ENCODE measurements around the gene IGF1R. TPM values are rescaled to one million over a fixed set of nuclear protein-coding genes. Genes with fewer than 3 reads are reported as not detected.

The IGF1R gene
- total and polyA plus RNA-seq, 2 of the 8 experiments (the other 6 are each of a cell fraction or from before 2014, with no cell fraction given) = 32.9 to 109 TPM

DNA sequence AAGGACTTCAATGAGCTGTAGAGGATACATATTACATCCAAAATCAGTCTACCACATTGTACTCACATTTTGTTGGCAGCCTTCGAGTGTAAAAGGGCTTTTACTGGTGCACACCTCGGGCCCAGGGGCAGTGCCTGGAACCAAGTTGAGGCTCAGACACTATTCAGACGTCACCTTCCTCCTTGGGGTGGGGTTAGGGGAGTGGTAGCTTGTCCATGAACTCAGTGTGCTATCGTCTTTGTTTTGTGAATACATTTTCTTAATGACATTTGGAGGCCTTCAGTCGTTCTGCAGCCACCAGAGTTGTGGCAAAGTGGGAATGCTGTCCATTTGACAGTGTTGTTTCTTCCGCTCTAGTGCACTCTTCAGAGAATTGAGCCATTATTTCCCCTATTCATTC is 245.1 kb downstream of the IGF1R start (continued):
- TF ChIP-seq, protein P1, sequence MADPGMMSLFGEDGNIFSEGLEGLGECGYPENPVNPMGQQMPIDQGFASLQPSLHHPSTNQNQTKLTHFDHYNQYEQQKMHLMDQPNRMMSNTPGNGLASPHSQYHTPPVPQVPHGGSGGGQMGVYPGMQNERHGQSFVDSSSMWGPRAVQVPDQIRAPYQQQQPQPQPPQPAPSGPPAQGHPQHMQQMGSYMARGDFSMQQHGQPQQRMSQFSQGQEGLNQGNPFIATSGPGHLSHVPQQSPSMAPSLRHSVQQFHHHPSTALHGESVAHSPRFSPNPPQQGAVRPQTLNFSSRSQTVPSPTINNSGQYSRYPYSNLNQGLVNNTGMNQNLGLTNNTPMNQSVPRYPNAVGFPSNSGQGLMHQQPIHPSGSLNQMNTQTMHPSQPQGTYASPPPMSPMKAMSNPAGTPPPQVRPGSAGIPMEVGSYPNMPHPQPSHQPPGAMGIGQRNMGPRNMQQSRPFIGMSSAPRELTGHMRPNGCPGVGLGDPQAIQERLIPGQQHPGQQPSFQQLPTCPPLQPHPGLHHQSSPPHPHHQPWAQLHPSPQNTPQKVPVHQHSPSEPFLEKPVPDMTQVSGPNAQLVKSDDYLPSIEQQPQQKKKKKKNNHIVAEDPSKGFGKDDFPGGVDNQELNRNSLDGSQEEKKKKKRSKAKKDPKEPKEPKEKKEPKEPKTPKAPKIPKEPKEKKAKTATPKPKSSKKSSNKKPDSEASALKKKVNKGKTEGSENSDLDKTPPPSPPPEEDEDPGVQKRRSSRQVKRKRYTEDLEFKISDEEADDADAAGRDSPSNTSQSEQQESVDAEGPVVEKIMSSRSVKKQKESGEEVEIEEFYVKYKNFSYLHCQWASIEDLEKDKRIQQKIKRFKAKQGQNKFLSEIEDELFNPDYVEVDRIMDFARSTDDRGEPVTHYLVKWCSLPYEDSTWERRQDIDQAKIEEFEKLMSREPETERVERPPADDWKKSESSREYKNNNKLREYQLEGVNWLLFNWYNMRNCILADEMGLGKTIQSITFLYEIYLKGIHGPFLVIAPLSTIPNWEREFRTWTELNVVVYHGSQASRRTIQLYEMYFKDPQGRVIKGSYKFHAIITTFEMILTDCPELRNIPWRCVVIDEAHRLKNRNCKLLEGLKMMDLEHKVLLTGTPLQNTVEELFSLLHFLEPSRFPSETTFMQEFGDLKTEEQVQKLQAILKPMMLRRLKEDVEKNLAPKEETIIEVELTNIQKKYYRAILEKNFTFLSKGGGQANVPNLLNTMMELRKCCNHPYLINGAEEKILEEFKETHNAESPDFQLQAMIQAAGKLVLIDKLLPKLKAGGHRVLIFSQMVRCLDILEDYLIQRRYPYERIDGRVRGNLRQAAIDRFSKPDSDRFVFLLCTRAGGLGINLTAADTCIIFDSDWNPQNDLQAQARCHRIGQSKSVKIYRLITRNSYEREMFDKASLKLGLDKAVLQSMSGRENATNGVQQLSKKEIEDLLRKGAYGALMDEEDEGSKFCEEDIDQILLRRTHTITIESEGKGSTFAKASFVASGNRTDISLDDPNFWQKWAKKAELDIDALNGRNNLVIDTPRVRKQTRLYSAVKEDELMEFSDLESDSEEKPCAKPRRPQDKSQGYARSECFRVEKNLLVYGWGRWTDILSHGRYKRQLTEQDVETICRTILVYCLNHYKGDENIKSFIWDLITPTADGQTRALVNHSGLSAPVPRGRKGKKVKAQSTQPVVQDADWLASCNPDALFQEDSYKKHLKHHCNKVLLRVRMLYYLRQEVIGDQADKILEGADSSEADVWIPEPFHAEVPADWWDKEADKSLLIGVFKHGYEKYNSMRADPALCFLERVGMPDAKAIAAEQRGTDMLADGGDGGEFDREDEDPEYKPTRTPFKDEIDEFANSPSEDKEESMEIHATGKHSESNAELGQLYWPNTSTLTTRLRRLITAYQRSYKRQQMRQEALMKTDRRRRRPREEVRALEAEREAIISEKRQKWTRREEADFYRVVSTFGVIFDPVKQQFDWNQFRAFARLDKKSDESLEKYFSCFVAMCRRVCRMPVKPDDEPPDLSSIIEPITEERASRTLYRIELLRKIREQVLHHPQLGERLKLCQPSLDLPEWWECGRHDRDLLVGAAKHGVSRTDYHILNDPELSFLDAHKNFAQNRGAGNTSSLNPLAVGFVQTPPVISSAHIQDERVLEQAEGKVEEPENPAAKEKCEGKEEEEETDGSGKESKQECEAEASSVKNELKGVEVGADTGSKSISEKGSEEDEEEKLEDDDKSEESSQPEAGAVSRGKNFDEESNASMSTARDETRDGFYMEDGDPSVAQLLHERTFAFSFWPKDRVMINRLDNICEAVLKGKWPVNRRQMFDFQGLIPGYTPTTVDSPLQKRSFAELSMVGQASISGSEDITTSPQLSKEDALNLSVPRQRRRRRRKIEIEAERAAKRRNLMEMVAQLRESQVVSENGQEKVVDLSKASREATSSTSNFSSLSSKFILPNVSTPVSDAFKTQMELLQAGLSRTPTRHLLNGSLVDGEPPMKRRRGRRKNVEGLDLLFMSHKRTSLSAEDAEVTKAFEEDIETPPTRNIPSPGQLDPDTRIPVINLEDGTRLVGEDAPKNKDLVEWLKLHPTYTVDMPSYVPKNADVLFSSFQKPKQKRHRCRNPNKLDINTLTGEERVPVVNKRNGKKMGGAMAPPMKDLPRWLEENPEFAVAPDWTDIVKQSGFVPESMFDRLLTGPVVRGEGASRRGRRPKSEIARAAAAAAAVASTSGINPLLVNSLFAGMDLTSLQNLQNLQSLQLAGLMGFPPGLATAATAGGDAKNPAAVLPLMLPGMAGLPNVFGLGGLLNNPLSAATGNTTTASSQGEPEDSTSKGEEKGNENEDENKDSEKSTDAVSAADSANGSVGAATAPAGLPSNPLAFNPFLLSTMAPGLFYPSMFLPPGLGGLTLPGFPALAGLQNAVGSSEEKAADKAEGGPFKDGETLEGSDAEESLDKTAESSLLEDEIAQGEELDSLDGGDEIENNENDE (IDR thresholded peaks at IDR 0.05; ENCODE audit: insufficient replicate concordance, low read length) = no peak
- TF ChIP-seq ASH2L (IDR thresholded peaks at IDR 0.05; ENCODE audit: low read length) = no peak
- no peak for TF ChIP-seq CHD1 (IDR thresholded peaks at IDR 0.05; ENCODE audit: low read depth, low read length)
- no peak for TF ChIP-seq HDAC2 (IDR thresholded peaks at IDR 0.05; ENCODE audit: borderline replicate concordance in 1 of 2, low read depth in 2 of 2, low read length in 2 of 2)
- TF ChIP-seq CREB1 (IDR thresholded peaks at IDR 0.05) = no peak
- no peak for TF ChIP-seq POLR2A (IDR thresholded peaks at IDR 0.05; ENCODE audit: control extremely low read depth in 1 of 2, low read depth in 2 of 2, low read length in 2 of 2)
